Measurements from ENCODE around the gene SPINK4.

The SPINK4 gene

GRCh38 chr9:33256236-33256635 lies 16.3 kb downstream of the SPINK4 start:
- DNase-seq, result no peak

GRCh38 chr9:33257276-33257675 lies 17.3 kb downstream of the SPINK4 start:
- no peak for DNase-seq

- no peak for DNase-seq
Measured at GRCh38 chr9:33260372-33260771, 20.4 kb downstream of the SPINK4 start.

- peak in 3 of 56 donors; percentile 42 to 48 (median 47) for DNase-seq
Measured at GRCh38 chr9:33263131-33264002, 23.4 kb downstream of the SPINK4 start.

- DNase-seq, result peak in 33 of 56 donors; percentile 8 to 75 (median 47)
Measured at GRCh38 chr9:33264003-33264472, 24.1 kb downstream of the SPINK4 start.

- DNase-seq, result peak; percentile 63 to 100 (median 99)
Measured at GRCh38 chr9:33264473-33265177, 24.7 kb downstream of the SPINK4 start, which contains the start of the genes BAG1 and CHMP5. Gene BAG1 (minus strand): TSS chr9:33264708. Gene CHMP5 (plus strand): TSS chr9:33265049. CDS start chr9:33265079, 30 bp downstream.

GRCh38 chr9:33265211-33265865 lies 25.4 kb downstream of the SPINK4 start:
- no peak for DNase-seq

GRCh38 chr9:33267151-33267767 lies 27.3 kb downstream of the SPINK4 start:
- DNase-seq, result no peak

GRCh38 chr9:33270146-33270545 lies 30.2 kb downstream of the SPINK4 start:
- DNase-seq, result no peak

- DNase-seq, result no peak
Measured at GRCh38 chr9:33272061-33272460, 32.1 kb downstream of the SPINK4 start.

GRCh38 chr9:33273266-33273971 lies 33.5 kb downstream of the SPINK4 start:
- DNase-seq, result no peak

GRCh38 chr9:33273972-33274328 lies 34.0 kb downstream of the SPINK4 start:
- DNase-seq, result no peak

GRCh38 chr9:33277484-33277883 lies 37.5 kb downstream of the SPINK4 start:
- DNase-seq, result no peak

- no peak for DNase-seq
Measured at GRCh38 chr9:33285502-33285901, 45.5 kb downstream of the SPINK4 start.

GRCh38 chr9:33287087-33287490 lies 47.1 kb downstream of the SPINK4 start:
- DNase-seq, result peak in 22 of 56 donors; percentile 6 to 63 (median 20)

- peak in 1 of 56 donors; percentile 2 for DNase-seq
Measured at GRCh38 chr9:33288235-33288634, 48.3 kb downstream of the SPINK4 start.

GRCh38 chr9:33288828-33289483 lies 49.0 kb downstream of the SPINK4 start:
- peak in 1 of 56 donors; percentile 18 for DNase-seq

- DNase-seq, result peak in 8 of 56 donors; percentile 1 to 42 (median 20)
Measured at GRCh38 chr9:33289496-33289895, 49.5 kb downstream of the SPINK4 start.

GRCh38 chr9:33289936-33290246 lies 49.9 kb downstream of the SPINK4 start:
- DNase-seq, result peak in 1 of 56 donors; percentile 71

All from amygdala (tissue), 56 donors.